Spinal cord (tissue), 10 donors: ENCODE measurements around the gene ATG16L2. TPM values are rescaled to one million over a fixed set of nuclear protein-coding genes. Genes with fewer than 3 reads are reported as not detected.

Experiments
- DNase-seq, 6 donors: peaks; one replicate each; pipeline versions ENCODE4 v3.0.0 to v3.0.0-alpha.2; 2013 to 2015; ENCODE audit warnings: low spot score in 6 of 6, low read depth in 4 of 6
- H3K27ac ChIP-seq: one replicate; pipeline ENCODE4 v1.5.1; 2013; ENCODE audit warnings: low read depth, low read length, control low read depth
- H3K27me3 ChIP-seq: one replicate; pipeline ENCODE4 v1.6.1; 2013; ENCODE audit warnings: low read length; ENCODE audit not compliant: control insufficient read depth, insufficient read depth
- H3K36me3 ChIP-seq: one replicate; pipeline ENCODE4 v1.6.1; 2013; ENCODE audit warnings: low read length; ENCODE audit not compliant: control insufficient read depth, insufficient read depth
- H3K4me1 ChIP-seq: one replicate; pipeline ENCODE4 v1.6.1; 2013; ENCODE audit warnings: low read length; ENCODE audit not compliant: control insufficient read depth, insufficient read depth
- H3K4me3 ChIP-seq: one replicate; pipeline ENCODE4 v1.5.1; 2013; ENCODE audit warnings: low read depth, low read length, control low read depth
- H3K9me3 ChIP-seq: one replicate; pipeline ENCODE4 v1.6.1; 2013; ENCODE audit warnings: low read length; ENCODE audit not compliant: control insufficient read depth, insufficient read depth
- WGBS: methylation state at CpG from one replicate; pipeline ENCODE4 v1.1.5; 2013; ENCODE audit warnings: missing lambda C conversion rate; ENCODE audit not compliant: insufficient coverage; 5-methylcytosine and 5-hydroxymethylcytosine counted together
- polyA plus RNA-seq, 2 donors: library from polyadenylated mRNA; unstranded; fragments of 120-200 nt; gene quantifications; one replicate each; pipeline ENCODE4 v1.2.1, GENCODE V29; 2013; ENCODE audit not compliant: insufficient read length in 2 of 2
- total RNA-seq, 2 donors: library from RNA; depleted of rRNA in 1 of 2; stranded (reverse); fragments of 120-200 nt in 1 of 2; fragments of >200 nt in 1 of 2; gene quantifications; one replicate each; pipeline versions ENCODE4 v1.2.3 to v1.2.4, GENCODE V29; 2013 to 2014
- donor health status: healthy.

ATG16L2 gene
- total and polyA plus RNA-seq, 4 donors = 12.5 to 32.2 (median 21.9) TPM

DNA sequence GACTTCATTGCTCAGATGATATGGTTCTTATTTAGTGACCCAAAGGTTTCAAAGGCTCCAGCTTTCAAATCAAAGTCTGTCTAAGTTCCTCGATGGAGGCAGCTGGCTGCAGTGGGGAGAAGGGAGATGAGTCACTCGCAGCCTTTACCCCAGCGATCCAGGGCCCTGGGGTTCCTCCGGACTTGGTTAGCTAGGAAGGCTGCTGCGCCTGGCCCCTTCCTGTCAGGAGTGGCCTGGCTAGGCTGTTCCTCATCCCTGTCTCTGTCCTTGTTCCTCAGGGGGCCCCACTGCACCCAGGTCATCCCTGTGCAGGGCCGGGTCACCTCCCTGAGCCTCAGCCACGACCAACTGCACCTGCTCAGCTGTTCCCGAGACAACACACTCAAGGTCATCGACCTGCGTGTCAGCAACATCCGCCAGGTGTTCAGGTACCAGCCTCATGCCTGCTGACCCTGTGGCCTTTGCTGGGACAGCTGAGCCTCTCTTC, 13.9 kb downstream of the ATG16L2 start:
- Histone ChIP-seq H3K9me3 (no peaks in the 10 kb centered on the region), H3K27me3 (no peaks in the 10 kb centered on the region), H3K36me3 (peaks cover 65% of the 10 kb centered on the region), H3K4me1 (peaks cover 19% of the 10 kb centered on the region), H3K4me3 (no peak overlapping the region), H3K27ac (no peak overlapping the region)
- WGBS = 88% methylated on average over 11 of the region's 11 CpGs
- DNase-seq = no peak

DNA sequence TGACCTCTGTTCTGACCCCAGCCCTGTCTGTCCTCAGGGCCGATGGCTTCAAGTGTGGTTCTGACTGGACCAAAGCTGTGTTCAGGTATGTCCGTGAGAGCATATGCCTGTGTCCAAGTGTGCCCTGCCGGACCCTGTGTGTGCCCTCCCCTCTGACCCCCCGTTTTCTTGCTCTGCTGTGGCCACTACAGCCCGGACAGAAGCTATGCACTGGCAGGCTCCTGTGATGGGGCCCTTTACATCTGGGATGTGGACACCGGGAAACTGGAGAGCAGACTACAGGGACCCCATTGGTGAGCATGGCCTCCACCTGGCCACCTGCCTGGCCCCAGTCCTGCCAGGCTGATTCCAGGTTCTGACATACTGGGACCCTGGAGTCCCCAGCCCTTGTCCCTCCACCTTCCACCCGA, 14.5 kb downstream of the ATG16L2 start:
- Histone ChIP-seq H3K9me3 (no peaks in the 10 kb centered on the region), H3K27me3 (no peaks in the 10 kb centered on the region), H3K27ac (no peak overlapping the region), H3K36me3 (peaks cover 65% of the 10 kb centered on the region), H3K4me1 (peaks cover 23% of the 10 kb centered on the region), H3K4me3 (no peak overlapping the region)
- 90% methylated on average over 7 of the region's 7 CpGs for WGBS
- DNase-seq = no peak

DNA sequence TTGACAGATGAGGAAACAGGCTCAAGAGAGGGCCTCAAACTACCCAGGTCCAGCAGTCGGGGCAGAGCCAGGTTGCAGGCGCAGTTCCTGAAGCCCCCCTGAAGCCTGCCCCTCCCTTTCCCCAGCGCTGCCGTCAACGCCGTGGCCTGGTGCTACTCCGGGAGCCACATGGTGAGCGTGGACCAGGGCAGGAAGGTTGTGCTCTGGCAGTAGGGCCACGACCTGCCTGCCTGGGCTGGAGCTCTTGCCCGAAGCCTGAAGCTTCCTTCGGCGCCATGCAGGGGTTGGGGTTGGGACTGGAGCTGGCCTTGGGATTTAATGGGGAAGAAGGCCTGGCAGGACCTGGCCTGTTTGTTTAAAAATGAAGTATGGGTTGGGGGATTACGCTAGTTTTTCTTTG, 15.0 kb downstream of the ATG16L2 start:
- peaks cover 62% of the 10 kb centered on the region for H3K36me3 ChIP-seq
- no peak overlapping the region for H3K4me3 ChIP-seq
- H3K9me3 ChIP-seq = no peaks in the 10 kb centered on the region
- H3K4me1 ChIP-seq = peaks cover 28% of the 10 kb centered on the region
- WGBS = 84% methylated on average over 9 of the region's 13 CpGs
- DNase-seq = no peak
- H3K27me3 ChIP-seq = no peaks in the 10 kb centered on the region
- H3K27ac ChIP-seq = no peak overlapping the region

- H3K27me3 ChIP-seq = no peaks in the 10 kb centered on the region
- 96% methylated on average over 5 of the region's 5 CpGs for WGBS
- no peak overlapping the region for H3K27ac ChIP-seq
- no peak overlapping the region for H3K4me3 ChIP-seq
- no peaks in the 10 kb centered on the region for H3K9me3 ChIP-seq
- no peak for DNase-seq
- peaks cover 35% of the 10 kb centered on the region for H3K4me1 ChIP-seq
- peaks cover 54% of the 10 kb centered on the region for H3K36me3 ChIP-seq
Observed at GRCh38 chr11:72829884-72830533, 15.8 kb downstream of the ATG16L2 start.

DNA sequence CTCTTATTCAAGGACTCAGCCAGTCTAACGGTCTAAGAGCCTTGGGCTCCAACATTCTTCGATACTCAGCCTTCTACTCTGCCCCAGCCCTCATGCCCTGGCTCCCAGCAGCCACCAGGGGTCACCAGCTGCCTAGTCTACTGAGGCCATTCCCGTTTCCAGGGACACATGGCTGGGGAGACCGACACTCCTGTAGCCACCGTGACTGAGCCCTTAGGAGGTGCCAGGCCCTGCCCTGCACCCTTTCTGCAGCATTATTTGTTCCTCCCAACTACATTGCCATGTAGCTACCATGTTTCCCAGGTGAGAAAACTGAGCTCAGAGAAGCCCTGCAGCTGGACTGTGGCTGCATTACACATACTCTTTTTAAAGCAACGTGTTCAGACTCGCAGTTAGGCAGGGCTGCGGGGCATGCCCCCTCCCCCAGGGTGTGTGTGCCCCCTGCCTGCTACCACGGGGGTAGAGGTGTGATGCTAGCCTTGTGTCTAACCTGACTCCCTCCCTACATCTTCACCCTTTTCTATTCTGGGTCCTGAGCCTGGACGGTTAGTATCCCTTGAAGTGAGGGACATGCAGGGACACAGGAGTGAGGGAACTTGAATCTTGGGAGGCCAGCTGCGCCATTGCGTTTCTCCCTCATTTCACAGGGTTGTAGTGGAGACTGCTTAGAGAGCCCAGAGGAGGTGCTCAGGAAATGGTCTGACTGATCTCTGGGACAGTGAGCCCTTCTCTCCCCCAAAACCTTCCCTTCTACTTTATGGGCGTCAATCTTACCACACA, 17.5 kb downstream of the ATG16L2 start:
- H3K4me1 ChIP-seq = peaks cover 45% of the 10 kb centered on the region
- H3K4me3 ChIP-seq = no peak overlapping the region
- no peaks in the 10 kb centered on the region for H3K9me3 ChIP-seq
- H3K27me3 ChIP-seq = no peaks in the 10 kb centered on the region
- 31% methylated on average over 8 of the region's 13 CpGs for WGBS
- H3K27ac ChIP-seq = no peak overlapping the region
- H3K36me3 ChIP-seq = peaks cover 47% of the 10 kb centered on the region
- DNase-seq = peak in 4 of 6 donors; percentile 36 to 92 (median 77)

GRCh38 chr11:72832301-72833082, 18.3 kb downstream of the ATG16L2 start:
- 83% methylated on average over 6 of the region's 9 CpGs for WGBS
- Histone ChIP-seq H3K36me3 (peaks cover 44% of the 10 kb centered on the region), H3K4me3 (no peak overlapping the region), H3K27ac (no peak overlapping the region), H3K9me3 (no peaks in the 10 kb centered on the region), H3K4me1 (peaks cover 45% of the 10 kb centered on the region), H3K27me3 (no peaks in the 10 kb centered on the region)
- DNase-seq = no peak

GRCh38 chr11:72833083-72833733, 19.0 kb downstream of the ATG16L2 start:
- Histone ChIP-seq H3K4me3 (no peak overlapping the region), H3K27ac (peak overlapping the region; percentile 47), H3K9me3 (no peaks in the 10 kb centered on the region), H3K36me3 (peaks cover 42% of the 10 kb centered on the region), H3K4me1 (peaks cover 45% of the 10 kb centered on the region), H3K27me3 (no peaks in the 10 kb centered on the region)
- 100% methylated on average over 5 of the region's 5 CpGs for WGBS
- DNase-seq = no peak

GRCh38 chr11:72833811-72834493, 19.7 kb downstream of the ATG16L2 start:
- 53% methylated on average over 2 of the region's 8 CpGs for WGBS
- no peaks in the 10 kb centered on the region for H3K27me3 ChIP-seq
- no peaks in the 10 kb centered on the region for H3K9me3 ChIP-seq
- peaks cover 45% of the 10 kb centered on the region for H3K4me1 ChIP-seq
- peaks cover 35% of the 10 kb centered on the region for H3K36me3 ChIP-seq
- H3K4me3 ChIP-seq = no peak overlapping the region
- DNase-seq = peak in 1 of 6 donors; percentile 70
- H3K27ac ChIP-seq = peak overlapping the region; percentile 47

- Histone ChIP-seq H3K4me1 (peaks cover 45% of the 10 kb centered on the region), H3K27me3 (no peaks in the 10 kb centered on the region), H3K27ac (peak overlapping the region; percentile 54), H3K4me3 (no peak overlapping the region), H3K9me3 (no peaks in the 10 kb centered on the region), H3K36me3 (peaks cover 31% of the 10 kb centered on the region)
- WGBS = 97% methylated on average over 5 of the region's 5 CpGs
- DNase-seq = no peak
Observed at GRCh38 chr11:72834905-72835304, 20.7 kb downstream of the ATG16L2 start.
